Esophagus squamous epithelium (tissue), 5 donors: ENCODE results near the gene ADGRF5. TPM values are rescaled to one million over a fixed set of nuclear protein-coding genes. Genes with fewer than 3 reads are reported as not detected.

Source experiments
- DNase-seq: peaks from one replicate; lab custom pipeline; 2025; lab: John Stamatoyannopoulos, UW
- H3K27ac ChIP-seq, 4 donors: fragments of 200-600 bp; sonication (generic); one replicate each; pipeline ENCODE4 v1.5.1; 2016 to 2019; ENCODE audit warnings: mild to moderate bottlenecking in 1 of 4
- H3K27me3 ChIP-seq, 4 donors: fragments of 200-600 bp; sonication (generic); 1 replicate in 3 of 4; 2 replicates in 1 of 4; pipeline versions ENCODE4 v1.5.1 to v1.6.0; 2017 to 2021; ENCODE audit warnings: antibody characterized with exemption in 1 of 4
- H3K36me3 ChIP-seq, 3 donors: fragments of 200-600 bp; sonication (generic); one replicate each; pipeline ENCODE4 v1.5.1; 2016 to 2019
- H3K4me1 ChIP-seq, 3 donors: fragments of 200-600 bp; sonication (generic); one replicate each; pipeline ENCODE4 v1.5.1; 2017 to 2019
- H3K4me3 ChIP-seq, 4 donors: fragments of 200-600 bp; sonication (generic); 1 replicate in 3 of 4; 2 replicates in 1 of 4; pipeline ENCODE4 v1.5.1; 2016 to 2019; ENCODE audit warnings: mild to moderate bottlenecking in 2 of 4, moderate library complexity in 1 of 4
- H3K9me3 ChIP-seq, 3 donors: fragments of 200-600 bp; sonication (generic); one replicate each; pipeline ENCODE4 v1.5.1; 2016 to 2019
- CTCF ChIP-seq, 6 experiments: fragments of 450-650 bp in 4 of 6; fragments of 200-600 bp in 2 of 6; sonication (generic) in 2 of 6; IDR thresholded peaks; one replicate each; pipeline ENCODE4 v1.5.1; 2016 to 2019; ENCODE audit warnings: antibody characterized with exemption in 6 of 6, mild to moderate bottlenecking in 4 of 6, moderate library complexity in 4 of 6
- POLR2A ChIP-seq, 4 donors: fragments of 450-650 bp; IDR thresholded peaks; one replicate each; pipeline ENCODE4 v1.6.1; 2017; ENCODE audit warnings: antibody characterized with exemption in 4 of 4, mild to moderate bottlenecking in 4 of 4, moderate library complexity in 3 of 4
- WGBS, 2 donors: methylation state at CpG; one replicate each; pipeline ENCODE4 v1.1.5; 2018; 5-methylcytosine and 5-hydroxymethylcytosine counted together
- intact Hi-C: fragments of 100-400 bp; cut with DNase I; formaldehyde crosslinking; loops from one replicate; pipeline ENCODE4 v1.15.0; 2022
- total RNA-seq, 4 donors: library from RNA; depleted of rRNA; stranded (reverse); fragments of >200 nt; gene quantifications; one replicate each; pipeline ENCODE4 v1.1.0, GENCODE V29; 2016
- donor health status: DM: yes; HTN: yes; CAD: no.

The ADGRF5 gene
- total RNA-seq, 4 donors from 2014 or later: 1.1 to 9.5 (median 4.0) TPM

- Histone ChIP-seq H3K27ac (no peak overlapping the region), H3K36me3 (no peaks in the 10 kb centered on the region), H3K9me3 (no peaks in the 10 kb centered on the region), H3K27me3 (no peaks in the 10 kb centered on the region), H3K4me3 (no peak overlapping the region), H3K4me1 (no peaks in the 10 kb centered on the region)
- intact Hi-C loops: no loop called here
- TF ChIP-seq POLR2A (IDR thresholded peaks at IDR 0.05) (no peak), CTCF (IDR thresholded peaks at IDR 0.05) (no peak)
- DNase-seq: no peak
- WGBS, 2 donors: 61 to 65% methylated on average over 2 of the region's 2 CpGs
Measured at GRCh38 chr6:46882645-46883044, 39.1 kb downstream of the ADGRF5 start.

GRCh38 chr6:46879003-46879402 lies 42.7 kb downstream of the ADGRF5 start:
- Histone ChIP-seq H3K4me1 (no peaks in the 10 kb centered on the region), H3K9me3 (no peaks in the 10 kb centered on the region), H3K27ac (no peak overlapping the region), H3K36me3 (no peaks in the 10 kb centered on the region), H3K4me3 (no peak overlapping the region), H3K27me3 (peaks cover 0 to 4% (median 0%) of the 10 kb centered on the region in 4 donors)
- intact Hi-C loops: no loop called here
- DNase-seq: no peak
- WGBS, 2 donors: 81 to 88% methylated on average over 5 of the region's 5 CpGs
- TF ChIP-seq POLR2A (IDR thresholded peaks at IDR 0.05) (no peak), CTCF (IDR thresholded peaks at IDR 0.05) (no peak)

DNA sequence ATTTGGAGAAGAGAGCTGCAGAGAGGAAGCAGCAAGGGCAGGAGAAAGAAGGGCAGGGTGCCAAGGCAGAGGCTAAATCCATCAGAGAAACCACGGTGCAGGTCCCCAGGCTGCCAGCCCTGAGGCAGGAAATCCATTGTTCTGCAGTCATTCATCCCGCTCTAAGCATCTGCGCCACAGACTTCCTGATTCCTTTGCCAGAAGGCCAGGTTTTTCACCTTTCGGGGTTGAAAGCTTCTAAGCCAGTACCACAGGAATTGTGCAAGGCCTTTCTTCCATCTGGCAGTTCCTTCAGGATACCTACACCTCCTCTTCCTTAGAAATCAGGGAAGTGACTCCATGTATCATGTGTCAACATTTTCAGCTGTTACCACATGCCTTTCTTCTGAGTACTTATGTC lies 45.6 kb downstream of the ADGRF5 start:
- intact Hi-C loops: no loop called here
- Histone ChIP-seq H3K4me3 (no peak overlapping the region), H3K27ac (no peak overlapping the region), H3K36me3 (no peaks in the 10 kb centered on the region), H3K9me3 (no peaks in the 10 kb centered on the region), H3K4me1 (no peaks in the 10 kb centered on the region), H3K27me3 (peaks cover 0 to 14% (median 0%) of the 10 kb centered on the region in 4 donors)
- no peak for DNase-seq
- WGBS, 2 donors: 21 to 22% methylated on average over 4 of the region's 4 CpGs
- TF ChIP-seq POLR2A (IDR thresholded peaks at IDR 0.05): no peak
- no peak for TF ChIP-seq CTCF (IDR thresholded peaks at IDR 0.05)

DNA sequence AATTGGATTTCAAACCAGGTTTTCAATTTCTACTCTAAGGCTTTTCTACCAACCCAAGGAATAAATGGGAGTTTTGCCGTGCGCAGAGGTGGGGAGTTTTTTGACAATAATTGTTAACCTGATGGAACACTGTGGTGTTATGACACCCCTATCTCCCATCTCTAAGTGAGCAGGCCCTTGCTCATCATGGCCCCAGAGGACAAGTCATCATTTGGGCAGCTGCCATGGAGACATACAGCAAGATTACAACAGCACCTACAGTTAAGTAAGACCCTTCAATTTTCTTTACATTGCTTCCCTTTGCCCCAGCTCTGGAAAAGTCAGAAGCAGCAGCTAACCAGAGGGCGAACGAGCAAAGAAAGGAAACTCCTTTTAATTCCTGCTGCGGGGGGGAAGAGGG lies 54.3 kb downstream of the ADGRF5 start:
- TF ChIP-seq CTCF (IDR thresholded peaks at IDR 0.05): no peak
- no peak for TF ChIP-seq POLR2A (IDR thresholded peaks at IDR 0.05)
- peaks cover 0 to 14% (median 0%) of the 10 kb centered on the region in 4 donors for H3K27me3 ChIP-seq
- no peak overlapping the region for H3K27ac ChIP-seq
- intact Hi-C loops: no loop called here
- H3K4me3 ChIP-seq: no peak overlapping the region
- no peak for DNase-seq
- H3K36me3 ChIP-seq: no peaks in the 10 kb centered on the region
- no peaks in the 10 kb centered on the region for H3K9me3 ChIP-seq
- 72 to 79% methylated on average over 5 of the region's 5 CpGs for WGBS, 2 donors
- H3K4me1 ChIP-seq: no peaks in the 10 kb centered on the region

- TF ChIP-seq CTCF (IDR thresholded peaks at IDR 0.05) (no peak), POLR2A (IDR thresholded peaks at IDR 0.05) (no peak)
- Histone ChIP-seq H3K4me1 (no peaks in the 10 kb centered on the region), H3K27ac (no peak overlapping the region), H3K36me3 (no peaks in the 10 kb centered on the region), H3K27me3 (peaks cover 0 to 11% (median 0%) of the 10 kb centered on the region in 4 donors), H3K4me3 (no peak overlapping the region), H3K9me3 (no peaks in the 10 kb centered on the region)
- 76 to 79% methylated on average over 2 of the region's 2 CpGs for WGBS, 2 donors
- intact Hi-C loops: no loop called here
- no peak for DNase-seq
Measured at GRCh38 chr6:46865221-46865620, 56.5 kb downstream of the ADGRF5 start.
